ENCODE results near the gene RALGAPA2. TPM values are rescaled to one million over a fixed set of nuclear protein-coding genes. Genes with fewer than 3 reads are reported as not detected.

The RALGAPA2 gene
- total RNA-seq, 6 experiments from 2014 or later = 2.4 to 3.7 (median 3.2) TPM

DNA sequence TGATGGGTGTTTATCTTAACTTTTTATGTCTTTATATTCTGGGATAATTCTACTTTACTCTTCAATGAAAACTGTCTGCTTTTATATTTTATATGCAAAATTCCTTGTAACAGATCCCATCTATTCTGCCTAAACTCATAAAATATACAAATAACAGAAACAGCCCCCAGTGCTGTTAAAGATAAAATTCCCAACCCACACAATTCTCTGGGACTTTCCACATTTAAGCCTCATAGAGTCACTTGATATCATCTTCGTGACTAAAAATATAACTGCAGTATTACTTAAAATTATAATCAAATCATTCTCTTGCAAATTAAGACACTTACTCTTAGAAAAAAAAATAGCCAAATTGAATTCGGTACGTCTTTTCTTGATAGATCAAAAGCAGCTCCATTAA is 284.4 kb downstream of the RALGAPA2 start:
- Mint-ChIP-seq H3K36me3 (ENCODE audit: low read depth) (no peaks in the 10 kb centered on the region), H3K4me1 (ENCODE audit: low read depth) (no peaks in the 10 kb centered on the region), H3K4me3 (no peak overlapping the region), H3K9me3 (no peaks in the 10 kb centered on the region), H3K27me3 (ENCODE audit: insufficient read depth) (no peaks in the 10 kb centered on the region), H3K27ac (no peak overlapping the region)
- TF ChIP-seq, protein P1, sequence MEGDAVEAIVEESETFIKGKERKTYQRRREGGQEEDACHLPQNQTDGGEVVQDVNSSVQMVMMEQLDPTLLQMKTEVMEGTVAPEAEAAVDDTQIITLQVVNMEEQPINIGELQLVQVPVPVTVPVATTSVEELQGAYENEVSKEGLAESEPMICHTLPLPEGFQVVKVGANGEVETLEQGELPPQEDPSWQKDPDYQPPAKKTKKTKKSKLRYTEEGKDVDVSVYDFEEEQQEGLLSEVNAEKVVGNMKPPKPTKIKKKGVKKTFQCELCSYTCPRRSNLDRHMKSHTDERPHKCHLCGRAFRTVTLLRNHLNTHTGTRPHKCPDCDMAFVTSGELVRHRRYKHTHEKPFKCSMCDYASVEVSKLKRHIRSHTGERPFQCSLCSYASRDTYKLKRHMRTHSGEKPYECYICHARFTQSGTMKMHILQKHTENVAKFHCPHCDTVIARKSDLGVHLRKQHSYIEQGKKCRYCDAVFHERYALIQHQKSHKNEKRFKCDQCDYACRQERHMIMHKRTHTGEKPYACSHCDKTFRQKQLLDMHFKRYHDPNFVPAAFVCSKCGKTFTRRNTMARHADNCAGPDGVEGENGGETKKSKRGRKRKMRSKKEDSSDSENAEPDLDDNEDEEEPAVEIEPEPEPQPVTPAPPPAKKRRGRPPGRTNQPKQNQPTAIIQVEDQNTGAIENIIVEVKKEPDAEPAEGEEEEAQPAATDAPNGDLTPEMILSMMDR (IDR thresholded peaks at IDR 0.05) = no peak
- no peak for DNase-seq

DNA sequence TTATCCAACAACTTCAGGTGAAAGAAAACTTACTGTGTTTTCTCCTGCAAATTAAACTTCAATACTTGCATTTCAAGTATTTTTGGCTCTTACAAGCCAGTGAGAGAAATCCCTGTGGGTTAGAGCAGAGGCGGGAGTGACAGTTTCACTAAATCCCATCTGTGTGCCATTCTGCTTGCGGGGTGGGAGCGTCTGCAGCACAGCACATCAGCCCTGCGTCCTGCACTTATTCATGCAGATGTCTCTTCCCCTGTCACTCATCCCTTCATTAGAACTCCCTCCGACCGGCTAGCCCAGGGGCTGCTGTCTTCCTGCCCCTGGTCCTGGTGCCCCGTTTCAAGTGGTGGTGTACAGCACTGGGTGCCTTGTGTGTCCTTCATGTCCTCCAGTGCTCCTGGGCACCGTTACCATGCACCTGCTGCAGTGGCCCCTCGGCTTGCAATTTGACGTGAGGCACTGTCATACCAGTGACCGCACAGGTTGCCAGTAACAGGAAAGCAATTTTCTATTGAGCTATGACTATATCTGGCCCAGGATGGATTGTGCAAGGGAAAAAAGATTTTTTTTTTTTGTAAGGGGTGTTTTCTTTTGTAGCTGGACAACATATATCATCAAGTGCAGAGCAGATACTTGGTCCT is 285.1 kb downstream of the RALGAPA2 start:
- DNase-seq = no peak
- no peak overlapping the region for H3K4me3 Mint-ChIP-seq
- H3K9me3 Mint-ChIP-seq = no peaks in the 10 kb centered on the region
- TF ChIP-seq, protein P1 (IDR thresholded peaks at IDR 0.05) = no peak
- no peaks in the 10 kb centered on the region for H3K4me1 Mint-ChIP-seq (ENCODE audit: low read depth)
- no peaks in the 10 kb centered on the region for H3K36me3 Mint-ChIP-seq (ENCODE audit: low read depth)
- H3K27me3 Mint-ChIP-seq (ENCODE audit: insufficient read depth) = no peaks in the 10 kb centered on the region; the same call in none of the 2 replicates
- H3K27ac Mint-ChIP-seq = no peak overlapping the region

DNA sequence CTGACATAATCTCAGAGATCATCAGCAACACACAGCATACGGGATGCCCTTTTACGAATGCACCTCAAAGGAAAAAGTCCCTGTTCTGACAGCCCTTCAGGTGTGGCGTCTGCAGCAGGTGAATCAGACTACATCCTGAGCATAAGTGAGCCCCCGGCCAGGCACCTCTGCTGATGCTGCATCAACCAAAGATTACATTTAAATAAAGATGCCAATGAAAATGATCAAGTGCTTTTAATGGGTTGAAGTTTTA is 285.9 kb downstream of the RALGAPA2 start:
- no peak overlapping the region for H3K27ac Mint-ChIP-seq

DNA sequence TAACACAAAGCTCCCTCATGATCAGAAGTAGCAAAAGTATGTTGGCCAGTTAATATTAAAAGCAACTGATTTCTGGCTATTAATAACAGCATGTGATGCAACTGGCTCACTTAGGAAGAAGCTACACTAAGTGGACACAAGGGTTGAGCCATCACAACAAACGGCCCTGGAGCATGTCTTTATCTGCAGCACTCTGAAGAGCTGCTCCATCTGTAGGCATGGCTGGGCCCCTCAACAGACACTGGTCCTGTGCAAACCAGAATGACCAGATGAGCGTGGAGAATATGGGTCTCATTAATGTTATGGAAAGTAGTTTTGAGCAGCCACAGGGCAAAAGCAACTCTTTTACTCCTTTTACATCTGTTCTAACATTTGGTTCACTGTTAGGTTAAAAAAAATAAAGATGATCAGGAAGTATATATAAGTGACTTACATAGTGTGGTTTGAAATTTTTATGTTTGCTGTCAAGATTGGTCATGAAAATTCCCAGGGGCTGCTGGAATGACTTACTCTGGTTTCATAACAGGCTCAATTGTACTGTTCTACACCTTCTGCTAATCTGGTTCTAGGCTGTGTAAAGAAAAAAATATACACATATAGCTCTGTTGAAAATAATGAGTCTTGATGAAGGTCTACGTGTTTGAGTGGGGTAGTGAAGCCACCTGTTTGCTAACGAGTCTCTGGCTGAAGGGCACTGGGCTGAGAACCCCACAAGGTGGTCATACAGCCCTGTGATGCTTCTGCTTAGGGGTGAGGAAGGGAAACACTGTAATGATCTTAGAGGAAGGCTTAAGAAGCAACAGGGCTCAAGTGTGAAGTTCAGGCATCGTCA is 286.4 kb downstream of the RALGAPA2 start:
- no peaks in the 10 kb centered on the region for H3K4me1 Mint-ChIP-seq (ENCODE audit: low read depth)
- no peak for DNase-seq
- H3K27me3 Mint-ChIP-seq (ENCODE audit: insufficient read depth) = no peaks in the 10 kb centered on the region; the same call in none of the 2 replicates
- H3K9me3 Mint-ChIP-seq = no peaks in the 10 kb centered on the region
- H3K4me3 Mint-ChIP-seq = no peak overlapping the region
- H3K27ac Mint-ChIP-seq = no peak overlapping the region
- TF ChIP-seq, protein P1 (IDR thresholded peaks at IDR 0.05) = no peak
- no peaks in the 10 kb centered on the region for H3K36me3 Mint-ChIP-seq (ENCODE audit: low read depth)

More for the DNA sequence above, 285.9 kb downstream of the RALGAPA2 start:
- TF ChIP-seq, protein P1 (IDR thresholded peaks at IDR 0.05) = no peak
- no peaks in the 10 kb centered on the region for H3K4me1 Mint-ChIP-seq (ENCODE audit: low read depth)
- H3K9me3 Mint-ChIP-seq = no peaks in the 10 kb centered on the region
- H3K27me3 Mint-ChIP-seq (ENCODE audit: insufficient read depth) = no peaks in the 10 kb centered on the region; the same call in none of the 2 replicates
- H3K4me3 Mint-ChIP-seq = no peak overlapping the region
- DNase-seq = no peak
- H3K36me3 Mint-ChIP-seq (ENCODE audit: low read depth) = no peaks in the 10 kb centered on the region

DNA sequence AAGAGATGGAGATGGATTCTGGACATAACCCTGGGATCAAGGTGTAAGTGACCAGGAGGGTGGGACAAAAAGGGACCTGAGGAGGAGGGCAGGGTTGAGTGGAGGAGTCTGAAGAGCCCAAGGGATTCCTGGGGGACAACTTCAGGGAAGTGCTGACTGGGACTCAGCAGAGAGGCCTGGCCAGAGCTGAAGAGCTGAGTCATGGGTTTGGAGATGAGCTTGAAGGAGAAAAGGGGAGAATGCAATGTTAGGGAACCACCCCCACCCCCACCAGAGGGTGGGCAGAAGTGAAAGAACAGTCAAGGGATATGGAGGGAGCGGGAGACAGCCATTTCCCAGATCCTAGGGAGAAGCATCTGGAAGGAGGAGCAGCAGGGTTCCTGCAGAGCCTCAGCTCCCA is 289.3 kb downstream of the RALGAPA2 start:
- TF ChIP-seq, protein P1 (IDR thresholded peaks at IDR 0.05) = no peak
- Mint-ChIP-seq H3K36me3 (ENCODE audit: low read depth) (no peaks in the 10 kb centered on the region), H3K9me3 (no peaks in the 10 kb centered on the region), H3K27me3 (ENCODE audit: insufficient read depth) (no peaks in the 10 kb centered on the region; the same call in none of the 2 replicates), H3K4me3 (no peak overlapping the region), H3K4me1 (ENCODE audit: low read depth) (no peaks in the 10 kb centered on the region), H3K27ac (no peak overlapping the region)
- DNase-seq = no peak
